Hepatocyte (in vitro differentiated cells): ENCODE results near the gene RIC8A. TPM values are rescaled to one million over a fixed set of nuclear protein-coding genes. Genes with fewer than 3 reads are reported as not detected.

Experiments
- DNase-seq: peaks from one replicate; pipeline ENCODE4 v3.0.0-alpha.2; 2016; ENCODE audit warnings: low spot score
- H2AFZ ChIP-seq: fragments of 200-600 bp; sonication (generic); 2 replicates; pipeline ENCODE4 v1.6.0; 2016; ENCODE audit warnings: antibody characterized with exemption, mild to moderate bottlenecking
- H3K27ac ChIP-seq: fragments of 200-600 bp; sonication (generic); 2 replicates; pipeline ENCODE4 v1.5.1; 2016; ENCODE audit warnings: mild to moderate bottlenecking
- H3K27me3 ChIP-seq: fragments of 200-600 bp; sonication (generic); 2 replicates; pipeline ENCODE4 v1.6.1; 2016
- H3K36me3 ChIP-seq: fragments of 200-600 bp; sonication (generic); replicated peaks from 2 replicates; pipeline ENCODE4 v1.5.1; 2016; ENCODE audit warnings: low read depth; ENCODE audit not compliant: insufficient read depth
- H3K4me1 ChIP-seq: fragments of 200-600 bp; sonication (generic); 2 replicates; pipeline ENCODE4 v1.5.1; 2016; ENCODE audit warnings: mild to moderate bottlenecking, moderate library complexity; ENCODE audit not compliant: insufficient read depth
- H3K4me2 ChIP-seq: fragments of 200-600 bp; sonication (generic); 2 replicates; pipeline ENCODE4 v1.6.0; 2016
- H3K4me3 ChIP-seq: fragments of 200-600 bp; sonication (generic); 2 replicates; pipeline ENCODE4 v1.5.1; 2016; ENCODE audit warnings: mild to moderate bottlenecking
- H3K79me2 ChIP-seq: fragments of 200-600 bp; sonication (generic); 2 replicates; pipeline ENCODE4 v1.6.0; 2017; ENCODE audit warnings: mild to moderate bottlenecking
- H3K9me2 ChIP-seq: fragments of 200-600 bp; sonication (generic); replicated peaks from 2 replicates; pipeline ENCODE4 v1.6.0; 2017; ENCODE audit warnings: mild to moderate bottlenecking; ENCODE audit not compliant: insufficient read depth
- H3K9me3 ChIP-seq: fragments of 200-600 bp; sonication (generic); 2 replicates; pipeline ENCODE4 v1.5.1; 2016; ENCODE audit warnings: low read depth, mild to moderate bottlenecking
- H4K20me1 ChIP-seq: fragments of 200-600 bp; sonication (generic); 2 replicates; pipeline ENCODE4 v1.6.0; 2016; ENCODE audit warnings: mild to moderate bottlenecking; ENCODE audit not compliant: insufficient read depth, poor library complexity, severe bottlenecking
- CTCF ChIP-seq: fragments of 200-600 bp; sonication (generic); IDR thresholded peaks from 2 replicates; pipeline ENCODE4 v1.5.1; 2016; ENCODE audit warnings: antibody characterized with exemption, mild to moderate bottlenecking; ENCODE audit not compliant: poor library complexity
- EZH2 ChIP-seq: fragments of 200-600 bp; sonication (generic); IDR thresholded peaks from 2 replicates; pipeline ENCODE4 v1.6.1; 2016; ENCODE audit warnings: antibody characterized with exemption, mild to moderate bottlenecking, borderline replicate concordance
- EZH2phosphoT487 ChIP-seq: fragments of 200-600 bp; sonication (generic); IDR thresholded peaks from one replicate; pipeline ENCODE4 v1.6.1; 2018; ENCODE audit warnings: antibody characterized with exemption, mild to moderate bottlenecking, low read depth, moderate library complexity; ENCODE audit not compliant: unreplicated experiment, severe bottlenecking
- WGBS: methylation state at CpG from one replicate; pipeline ENCODE4 v1.1.6; 2016; ENCODE audit warnings: low lambda C conversion rate; ENCODE audit errors: missing lambda C conversion rate; 5-methylcytosine and 5-hydroxymethylcytosine counted together
- polyA plus RNA-seq: library from polyadenylated mRNA; unstranded; fragments of >200 nt; fragmentation: Nextera tagmentation; extraction: Ambion mirVana; gene quantifications from 2 replicates; pipeline ENCODE4 v1.2.1, GENCODE V29; 2016
- total RNA-seq: library from RNA; depleted of rRNA; stranded (reverse); fragments of >200 nt; gene quantifications from 2 replicates; pipeline ENCODE4 v1.2.3, GENCODE V29; 2014

The RIC8A gene
- total and polyA plus RNA-seq, 2 experiments from 2014 or later: 75.6 to 82.1 TPM

GRCh38 chr11:255176-255575 is 47.7 kb downstream of the RIC8A start:
- no peak for TF ChIP-seq EZH2phosphoT487
- no peak for TF ChIP-seq CTCF
- no peak for TF ChIP-seq EZH2
- no peak overlapping the region for H2AFZ ChIP-seq
- no peaks in the 10 kb centered on the region for H3K36me3 ChIP-seq
- no peaks in the 10 kb centered on the region for H3K9me2 ChIP-seq
- no peaks in the 10 kb centered on the region for H3K79me2 ChIP-seq
- H3K27me3 ChIP-seq: no peaks in the 10 kb centered on the region
- H4K20me1 ChIP-seq: no peaks in the 10 kb centered on the region
- H3K4me2 ChIP-seq: no peak overlapping the region
- no peak overlapping the region for H3K4me3 ChIP-seq
- WGBS: 88% methylated on average over 3 of the region's 3 CpGs
- no peak for DNase-seq
- no peaks in the 10 kb centered on the region for H3K9me3 ChIP-seq
- no peaks in the 10 kb centered on the region for H3K4me1 ChIP-seq
- no peak overlapping the region for H3K27ac ChIP-seq

- H3K27me3 ChIP-seq: no peaks in the 10 kb centered on the region
- TF ChIP-seq EZH2phosphoT487: no peak
- TF ChIP-seq EZH2: no peak
- no peak for TF ChIP-seq CTCF
- DNase-seq: no peak
- 100% methylated on average over 2 of the region's 2 CpGs for WGBS
- no peaks in the 10 kb centered on the region for H4K20me1 ChIP-seq
- no peak overlapping the region for H3K4me3 ChIP-seq
- no peaks in the 10 kb centered on the region for H3K36me3 ChIP-seq
- no peaks in the 10 kb centered on the region for H3K9me2 ChIP-seq
- no peaks in the 10 kb centered on the region for H3K4me1 ChIP-seq
- H3K79me2 ChIP-seq: no peaks in the 10 kb centered on the region
- H3K4me2 ChIP-seq: no peak overlapping the region
- no peaks in the 10 kb centered on the region for H3K9me3 ChIP-seq
- H2AFZ ChIP-seq: no peak overlapping the region
- H3K27ac ChIP-seq: no peak overlapping the region
Measured at GRCh38 chr11:255816-256215, 48.3 kb downstream of the RIC8A start.

- Histone ChIP-seq H3K4me3 (no peak overlapping the region), H3K27ac (no peak overlapping the region), H3K36me3 (no peaks in the 10 kb centered on the region), H3K4me2 (no peak overlapping the region), H2AFZ (no peak overlapping the region), H3K79me2 (no peaks in the 10 kb centered on the region), H4K20me1 (no peaks in the 10 kb centered on the region), H3K9me3 (no peaks in the 10 kb centered on the region), H3K4me1 (no peaks in the 10 kb centered on the region), H3K9me2 (no peaks in the 10 kb centered on the region), H3K27me3 (no peaks in the 10 kb centered on the region)
- no peak for DNase-seq
- WGBS: 76% methylated on average over 14 of the region's 14 CpGs
- TF ChIP-seq EZH2phosphoT487: no peak
- no peak for TF ChIP-seq CTCF
- no peak for TF ChIP-seq EZH2
Measured at GRCh38 chr11:256952-257737, 49.6 kb downstream of the RIC8A start.
